GM21528 (cell line): ENCODE results near the gene CACNB3.
"Not testable (repeated sequence)": the region's sequence is repeated elsewhere in the genome, so short reads cannot be mapped to it uniquely, and the experiment has no call there.

Experiments
- ATAC-seq: cut with Tn5 transposase; IDR thresholded peaks from one replicate; pipeline ENCODE4 v1.9.1; 2021; ENCODE audit warnings: mild to moderate bottlenecking, moderate library complexity; ENCODE audit not compliant: unreplicated experiment, low FRiP score

CACNB3 gene

GRCh38 chr12:48851883-48852733 lies 33.8 kb downstream of the CACNB3 start, which contains the start of gene DDX23:
DDX23 (minus strand) TSS chr12:48852163; CDS start chr12:48845782, 6,381 bp downstream.
- peak; percentile 93 for ATAC-seq

GRCh38 chr12:48852734-48853688 lies 34.7 kb downstream of the CACNB3 start:
- no peak for ATAC-seq

GRCh38 chr12:48854488-48854887 lies 36.2 kb downstream of the CACNB3 start:
- ATAC-seq: no peak

GRCh38 chr12:48854932-48855331 lies 36.6 kb downstream of the CACNB3 start:
- not testable (repeated sequence) for ATAC-seq

- ATAC-seq: no peak
These were observed 38.1 kb downstream of the CACNB3 start for GRCh38 chr12:48856379-48856778.

GRCh38 chr12:48857278-48857994 lies 39.1 kb downstream of the CACNB3 start:
- ATAC-seq: no peak

- ATAC-seq: no peak
These were observed 39.7 kb downstream of the CACNB3 start for GRCh38 chr12:48858043-48858442.

GRCh38 chr12:48859607-48860006 lies 41.3 kb downstream of the CACNB3 start:
- ATAC-seq: no peak

GRCh38 chr12:48860236-48860635 lies 41.9 kb downstream of the CACNB3 start:
- ATAC-seq: not testable (repeated sequence)

- no peak for ATAC-seq
These were observed 42.8 kb downstream of the CACNB3 start for GRCh38 chr12:48861111-48861510.

GRCh38 chr12:48862760-48863159 lies 44.5 kb downstream of the CACNB3 start:
- ATAC-seq: no peak

- ATAC-seq: no peak
These were observed 45.0 kb downstream of the CACNB3 start for GRCh38 chr12:48863291-48863690.

- peak; percentile 86 for ATAC-seq
These were observed 47.2 kb downstream of the CACNB3 start, which contains the start of gene RND1 for GRCh38 chr12:48865281-48866051. RND1 (minus strand) TSS chr12:48865870; CDS start chr12:48865767, 103 bp downstream.

- no peak for ATAC-seq
These were observed 47.9 kb downstream of the CACNB3 start for GRCh38 chr12:48866052-48866711.

- ATAC-seq: no peak
These were observed 50.2 kb downstream of the CACNB3 start for GRCh38 chr12:48868451-48868850.

- ATAC-seq: no peak
These were observed 50.9 kb downstream of the CACNB3 start for GRCh38 chr12:48869191-48869590.

- ATAC-seq: no peak
These were observed 54.8 kb downstream of the CACNB3 start for GRCh38 chr12:48873096-48873495.

- ATAC-seq: not testable (repeated sequence)
These were observed 55.2 kb downstream of the CACNB3 start for GRCh38 chr12:48873534-48873933.

GRCh38 chr12:48875944-48876515 lies 57.7 kb downstream of the CACNB3 start:
- ATAC-seq: no peak
